Stimulated activated CD8-positive, alpha-beta memory T cell treated with anti-CD3 and anti-CD28 coated beads, Interleukin-12 subunit alpha, Interleukin-12 subunit beta, amount 100 ng/mL, for 1 hour (primary cell): ENCODE results near the gene HOGA1.
"Not testable (repeated sequence)": the region's sequence is repeated elsewhere in the genome, so short reads cannot be mapped to it uniquely, and the experiment has no call there.

Source experiments
- DNase-seq: peaks from one replicate; pipeline ENCODE4 v3.0.0-alpha.2; 2020; ENCODE audit warnings: low read depth

Gene HOGA1

GRCh38 chr10:97611473-97611872 lies 27.3 kb downstream of the HOGA1 start:
- DNase-seq: no peak

DNA sequence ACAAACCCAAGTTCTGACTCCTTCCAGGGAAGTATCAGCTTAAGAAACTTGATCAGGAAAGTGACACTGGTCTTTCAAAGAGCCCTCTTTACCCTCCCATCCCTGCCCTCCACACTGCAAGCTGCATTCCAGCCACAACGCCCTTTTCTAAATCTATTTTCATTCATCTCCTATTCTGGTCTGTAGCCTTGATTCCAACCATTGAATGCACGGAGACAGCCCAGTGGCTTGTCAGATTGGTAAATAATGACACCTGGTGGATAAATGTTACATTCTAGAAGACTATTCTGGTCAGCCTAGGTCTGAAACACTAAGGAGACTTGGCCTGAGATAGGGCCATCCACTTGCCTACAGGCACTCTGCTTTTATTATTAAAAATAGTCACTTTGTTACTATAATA lies 28.2 kb downstream of the HOGA1 start:
- DNase-seq: no peak

- no peak for DNase-seq
Measured at GRCh38 chr10:97618285-97618684, 34.1 kb downstream of the HOGA1 start.

DNA sequence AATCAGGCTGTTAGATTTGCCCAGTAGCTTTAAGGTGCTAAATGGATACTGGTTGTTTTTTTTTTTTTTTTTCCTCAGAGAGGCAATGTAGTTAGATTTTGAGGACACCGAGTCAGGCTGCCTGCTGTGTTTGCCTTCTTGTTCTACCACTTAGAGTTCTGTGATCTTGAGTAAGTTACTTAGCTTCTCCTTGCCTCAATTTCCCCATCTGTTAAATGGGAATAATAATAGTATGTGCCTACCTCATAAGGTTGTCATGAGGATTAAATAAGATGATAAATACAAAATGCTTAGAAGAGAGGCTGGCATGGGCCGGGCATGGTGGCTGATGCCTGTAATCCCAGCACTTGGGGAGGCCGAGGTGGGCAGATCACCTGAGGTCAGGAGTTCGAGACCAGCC lies 34.5 kb downstream of the HOGA1 start:
- no peak for DNase-seq

DNA sequence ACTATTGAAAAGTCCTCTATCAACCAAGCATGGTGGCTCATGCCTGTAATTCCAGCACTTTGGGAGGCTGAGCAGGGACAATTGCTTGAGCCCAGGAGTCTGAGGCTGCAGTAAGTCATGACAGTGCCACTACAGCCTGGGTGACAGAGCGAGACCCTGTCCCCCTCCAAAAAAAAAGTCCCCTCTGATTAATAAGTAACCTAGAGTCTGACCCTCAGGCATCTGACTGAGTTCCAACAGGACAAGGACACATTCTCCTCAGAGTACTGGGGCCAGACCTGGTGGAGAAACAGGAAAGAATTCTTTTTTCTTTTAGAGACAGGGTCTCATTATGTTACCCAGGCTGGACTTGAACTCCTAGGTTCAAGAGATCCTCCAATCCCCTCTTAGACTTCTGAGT lies 39.1 kb downstream of the HOGA1 start:
- DNase-seq: no peak

- DNase-seq: no peak
Measured at GRCh38 chr10:97627731-97628130, 43.5 kb downstream of the HOGA1 start.

DNA sequence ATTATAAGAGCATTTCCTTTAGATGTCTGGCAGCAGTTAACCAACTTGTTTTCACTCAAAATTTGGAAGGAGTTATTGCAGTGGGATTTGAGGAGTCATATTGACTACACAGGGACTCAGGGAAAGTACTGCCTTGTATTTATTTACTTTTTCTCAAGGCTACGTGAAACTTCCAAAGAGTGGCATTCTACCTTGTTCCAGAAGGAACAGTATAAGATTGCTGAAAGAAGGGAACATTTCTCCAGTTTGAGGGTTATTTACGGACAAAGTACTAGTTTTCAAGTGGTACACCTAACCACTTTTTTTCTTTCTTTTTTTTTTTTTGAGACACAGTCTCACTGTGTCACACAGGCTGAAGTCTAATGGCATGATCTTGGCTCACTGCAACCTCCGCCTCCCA lies 44.0 kb downstream of the HOGA1 start:
- DNase-seq: no peak

DNA sequence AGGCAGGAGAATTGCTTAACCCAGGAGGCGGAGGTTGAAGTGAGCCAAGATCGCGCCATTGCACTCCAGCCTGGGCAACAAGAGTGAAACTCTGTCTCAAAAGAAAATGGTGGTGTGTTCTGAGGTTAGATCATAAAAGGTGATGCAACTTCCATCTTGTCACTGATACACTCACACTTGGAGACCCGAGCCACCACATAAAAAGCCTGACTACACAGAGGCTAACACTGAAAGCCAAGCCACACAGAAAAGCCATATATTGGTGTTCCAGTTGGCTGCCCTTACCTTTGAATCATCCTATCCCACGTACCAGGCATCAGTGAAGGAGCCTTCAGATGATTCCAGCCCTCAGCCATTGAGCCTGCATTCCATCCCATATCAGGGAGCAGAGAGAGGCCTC lies 45.1 kb downstream of the HOGA1 start:
- no peak for DNase-seq

DNA sequence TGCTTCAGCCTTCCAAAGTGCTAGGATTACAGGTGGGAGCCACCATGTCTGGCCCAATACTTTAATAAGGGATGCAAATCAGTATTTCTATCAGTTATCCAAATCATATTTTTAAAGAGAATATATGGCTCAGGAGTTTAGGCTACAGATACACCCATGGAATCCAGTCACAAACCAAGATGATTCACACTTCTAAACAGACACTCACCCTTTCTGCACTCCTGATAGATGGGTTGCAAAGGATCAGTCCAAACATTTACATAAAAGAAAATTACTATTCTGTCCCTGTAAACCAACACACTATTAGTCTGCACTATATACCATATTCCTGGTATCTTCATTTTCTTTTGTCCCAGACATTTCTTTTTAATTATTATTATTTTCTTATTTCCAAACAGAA lies 46.9 kb downstream of the HOGA1 start:
- no peak for DNase-seq

- DNase-seq: peak; percentile 77
Measured at GRCh38 chr10:97632949-97633884, 49.0 kb downstream of the HOGA1 start, which contains the start of gene MORN4. Gene MORN4, minus strand, starts transcription at chr10:97633500. Its CDS starts 13,847 bp downstream, at chr10:97619653.

GRCh38 chr10:97633921-97634320 lies 49.7 kb downstream of the HOGA1 start:
- DNase-seq: no peak

GRCh38 chr10:97635577-97635976 lies 51.4 kb downstream of the HOGA1 start:
- DNase-seq: no peak

DNA sequence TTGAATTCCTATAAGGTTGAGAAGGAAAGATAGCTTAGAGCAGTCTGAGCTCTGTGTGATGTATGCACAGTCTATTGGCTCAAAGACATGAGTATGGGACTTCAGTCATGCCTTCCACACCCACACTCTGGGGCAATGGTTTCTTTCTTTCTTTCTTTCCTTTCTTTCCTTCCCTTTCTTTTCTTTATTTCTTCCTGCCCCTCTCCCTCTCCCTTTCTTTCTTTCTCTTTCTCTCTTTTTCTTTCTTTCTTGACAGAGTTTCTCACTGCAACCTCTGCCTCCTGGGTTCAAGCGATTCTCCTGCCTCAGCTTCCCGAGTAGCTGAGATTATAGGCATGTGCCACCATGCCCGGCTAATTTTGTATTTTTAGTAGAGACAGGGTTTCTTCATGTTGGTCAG lies 54.9 kb downstream of the HOGA1 start:
- DNase-seq: not testable (repeated sequence)

DNA sequence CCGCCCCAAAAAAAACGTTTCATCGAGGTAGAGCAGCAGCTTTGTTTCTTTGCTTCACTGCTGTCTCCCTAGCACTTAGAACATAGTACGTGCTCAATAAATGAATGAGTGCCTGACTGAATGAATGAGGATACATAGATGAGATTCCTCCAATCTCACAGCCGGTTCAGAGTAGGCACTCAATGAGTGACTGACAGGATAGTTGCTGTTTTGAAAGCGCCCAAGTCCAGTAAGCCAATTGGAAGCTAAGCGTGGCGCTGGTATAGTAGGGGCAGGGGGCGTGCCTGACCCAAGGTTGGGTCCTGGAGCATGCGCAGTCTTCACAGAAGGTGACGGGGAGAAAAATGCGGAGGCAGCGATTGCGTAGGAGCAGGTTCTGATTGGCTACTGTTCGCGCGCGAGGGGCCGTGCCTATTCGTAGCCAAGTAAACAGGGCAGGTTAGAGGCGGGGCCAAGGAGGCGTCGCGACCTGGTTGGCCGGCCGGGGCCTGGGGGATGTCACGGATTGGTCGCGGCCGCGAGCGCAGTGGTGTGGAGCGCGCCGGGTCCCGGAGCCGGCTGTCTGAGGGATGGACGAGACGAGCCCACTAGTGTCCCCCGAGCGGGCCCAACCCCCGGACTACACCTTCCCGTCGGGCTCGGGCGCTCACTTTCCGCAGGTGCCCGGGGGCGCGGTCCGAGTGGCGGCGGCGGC lies 56.1 kb downstream of the HOGA1 start, which contains the start of gene PI4K2A:
Gene PI4K2A, plus strand, starts transcription at position 498 of the 694 bp plus-strand sequence. Its CDS starts 72 bp downstream, at position 570.
- DNase-seq: peak; percentile 98

DNA sequence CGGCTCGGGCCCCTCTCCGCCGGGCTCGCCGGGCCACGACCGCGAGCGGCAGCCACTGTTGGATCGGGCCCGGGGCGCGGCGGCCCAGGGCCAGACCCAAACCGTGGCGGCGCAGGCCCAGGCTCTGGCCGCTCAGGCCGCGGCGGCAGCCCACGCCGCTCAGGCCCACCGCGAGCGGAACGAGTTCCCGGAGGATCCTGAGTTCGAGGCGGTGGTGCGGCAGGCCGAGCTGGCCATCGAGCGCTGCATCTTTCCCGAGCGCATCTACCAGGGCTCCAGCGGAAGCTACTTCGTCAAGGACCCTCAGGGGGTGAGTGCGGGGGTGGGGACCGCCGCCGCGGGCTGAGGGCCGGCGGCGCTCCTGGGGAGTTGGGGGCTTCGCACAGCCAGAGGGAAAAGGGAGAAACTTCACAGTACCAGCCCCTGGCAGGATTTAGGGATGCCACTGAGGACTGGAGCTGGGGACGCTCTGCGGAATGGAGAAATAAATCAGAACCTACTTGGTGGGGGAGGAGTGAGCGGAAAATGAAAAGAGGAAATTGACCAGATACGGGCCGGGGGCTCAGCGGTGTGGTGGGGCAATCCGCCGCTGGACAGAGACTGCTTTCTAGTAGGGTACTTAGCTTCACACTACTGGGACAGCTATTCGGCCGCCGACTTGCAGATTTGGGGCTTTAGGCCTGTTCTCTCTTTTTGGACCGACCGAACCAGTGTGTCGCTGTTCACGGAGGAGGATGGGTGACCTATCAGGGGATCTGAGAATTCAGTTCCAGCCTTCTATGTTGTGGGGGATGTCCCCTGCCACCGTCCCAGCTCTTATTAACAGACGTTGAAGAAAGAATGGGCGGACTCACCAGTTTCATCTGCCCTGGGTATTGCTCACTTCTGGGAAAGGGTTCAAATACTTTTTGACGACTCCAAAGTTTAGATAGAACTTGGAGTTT lies 57.0 kb downstream of the HOGA1 start:
- no peak for DNase-seq

DNA sequence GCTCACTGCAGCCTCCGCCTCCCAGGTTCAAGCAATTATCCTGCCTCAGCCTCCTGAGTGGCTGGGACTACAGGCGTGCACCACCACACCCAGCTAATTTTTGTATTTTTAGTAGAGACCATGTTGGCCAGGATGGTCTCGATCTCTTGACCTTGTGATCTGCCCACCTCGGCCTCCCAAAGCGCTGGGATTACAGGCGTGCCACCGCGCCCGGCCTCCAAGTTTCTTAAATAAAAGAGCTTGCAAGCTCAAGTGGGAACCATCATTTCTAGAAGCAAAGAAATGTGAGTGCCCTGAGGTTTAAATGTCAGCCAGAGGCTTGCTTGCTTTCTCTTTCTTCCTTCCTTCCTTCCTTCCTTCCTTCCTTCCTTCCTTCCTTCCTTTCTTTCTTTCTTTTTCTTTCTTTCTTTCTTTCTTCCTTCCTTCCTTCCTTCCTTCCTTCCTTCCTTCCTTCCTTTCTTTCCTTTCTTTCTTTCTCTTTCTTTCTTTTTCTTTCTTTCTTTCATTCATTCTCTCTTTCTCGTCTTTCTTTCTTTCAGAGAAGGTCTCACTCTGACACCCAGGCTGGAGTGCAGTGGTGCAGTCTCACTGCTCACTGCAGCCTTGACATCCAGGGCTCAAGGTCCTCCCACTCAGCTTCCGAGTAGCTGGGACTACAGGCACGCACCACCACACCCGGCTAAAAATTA lies 58.4 kb downstream of the HOGA1 start:
- not testable (repeated sequence) for DNase-seq

GRCh38 chr10:97643441-97643985 lies 59.3 kb downstream of the HOGA1 start:
- no peak for DNase-seq

DNA sequence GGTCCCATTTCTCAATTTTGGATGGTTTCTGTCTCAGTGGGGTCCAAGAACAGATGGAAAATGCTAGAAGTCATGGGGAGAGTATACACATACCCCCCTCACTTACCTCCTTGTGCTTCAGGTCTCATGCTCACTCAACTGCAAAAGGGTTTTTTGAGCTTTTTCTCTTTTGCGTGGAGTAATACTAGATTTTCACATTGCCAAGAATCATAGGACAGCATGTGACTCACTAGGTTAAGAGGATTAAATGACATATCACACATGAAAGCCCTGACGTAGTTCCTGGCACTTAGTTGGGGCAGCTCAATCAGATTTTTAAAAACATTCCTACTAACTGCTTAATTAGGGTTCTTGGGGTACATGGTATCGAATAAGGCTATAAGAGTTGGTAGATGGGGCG lies 60.7 kb downstream of the HOGA1 start:
- no peak for DNase-seq

DNA sequence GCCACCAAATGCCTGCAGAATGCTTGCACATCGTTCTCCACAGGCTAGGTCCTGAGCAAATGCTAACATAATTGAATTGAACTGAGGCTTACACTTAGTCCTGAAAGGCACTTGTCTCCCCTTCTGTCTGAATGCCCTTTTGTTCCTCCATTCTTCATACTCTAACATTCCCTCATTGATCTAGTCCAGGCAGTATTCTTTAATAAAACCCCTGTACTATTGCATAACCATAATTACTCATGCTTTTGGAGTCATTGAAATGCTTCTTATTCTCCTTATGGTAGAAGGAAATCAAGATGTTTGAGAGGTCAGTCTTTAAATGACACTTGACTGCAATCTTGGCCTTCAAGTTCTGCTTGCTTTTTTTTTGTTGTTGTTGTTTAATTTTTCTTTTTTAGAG lies 63.4 kb downstream of the HOGA1 start:
- DNase-seq: no peak

DNA sequence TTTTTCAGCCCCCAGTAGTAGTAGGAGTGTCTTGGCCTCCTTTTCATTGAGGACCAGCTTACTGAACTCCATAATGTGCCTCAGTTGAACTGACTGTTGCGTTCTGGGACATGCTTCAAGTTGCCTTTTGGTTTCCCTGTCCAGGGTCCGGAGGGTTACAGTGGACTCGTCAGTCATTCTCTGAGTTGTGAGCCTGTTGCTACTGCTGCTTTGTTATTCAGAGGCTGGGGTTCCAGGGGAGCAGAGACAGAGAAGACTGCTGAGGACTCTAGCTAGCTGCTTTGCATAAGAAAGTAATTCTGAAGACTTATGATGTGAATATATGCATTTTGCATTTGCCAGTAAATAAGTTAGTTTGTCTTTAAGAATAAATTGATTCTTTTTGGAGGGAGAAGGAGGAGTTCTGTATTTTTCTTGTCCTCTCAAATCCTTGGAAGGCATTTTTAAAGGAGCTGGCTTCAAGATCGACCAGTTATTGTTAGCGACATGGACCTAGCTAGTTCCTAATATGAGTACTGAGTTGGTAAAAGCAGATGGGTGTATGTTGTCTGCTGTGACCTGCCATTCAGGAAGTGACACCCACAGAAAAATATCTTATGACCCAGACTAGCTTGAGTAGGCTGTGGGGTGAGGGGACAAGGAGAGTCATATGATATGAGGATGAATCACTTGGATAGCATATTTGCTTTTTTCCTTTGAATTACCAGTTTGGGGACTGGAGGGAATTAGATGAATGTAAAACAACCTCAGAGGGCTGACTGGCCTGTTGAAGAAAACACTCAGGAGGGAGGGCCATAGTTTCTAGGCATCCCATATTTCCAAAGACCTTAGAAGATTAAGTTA lies 64.6 kb downstream of the HOGA1 start:
- no peak for DNase-seq
